ENCODE measurements around the gene FOXI1. TPM values are rescaled to one million over a fixed set of nuclear protein-coding genes. Genes with fewer than 3 reads are reported as not detected.

The FOXI1 gene
- total RNA-seq, 2 donors from 2014 or later, result not detected

- Histone ChIP-seq H3K4me3 (no peak overlapping the region), H3K27me3 (no peaks in the 10 kb centered on the region), H3K27ac (no peak overlapping the region), H3K36me3 (no peaks in the 10 kb centered on the region), H3K4me1 (peaks cover 0 to 13% of the 10 kb centered on the region in 2 donors), H3K9me3 (no peaks in the 10 kb centered on the region)
- TF ChIP-seq CTCF (IDR thresholded peaks at IDR 0.05), result no peak
- DNase-seq (ENCODE audit: low spot score), result peak; percentile 54
Observed at GRCh38 chr5:170148430-170149205, 42.9 kb downstream of the FOXI1 start.

GRCh38 chr5:170149206-170149515 is 43.5 kb downstream of the FOXI1 start:
- Histone ChIP-seq H3K9me3 (no peaks in the 10 kb centered on the region), H3K4me3 (no peak overlapping the region), H3K4me1 (peaks cover 0 to 13% of the 10 kb centered on the region in 2 donors), H3K27ac (no peak overlapping the region), H3K36me3 (no peaks in the 10 kb centered on the region), H3K27me3 (no peaks in the 10 kb centered on the region)
- peak; percentile 53 for DNase-seq (ENCODE audit: low spot score)
- no peak for TF ChIP-seq CTCF (IDR thresholded peaks at IDR 0.05)

GRCh38 chr5:170150713-170151096 is 45.0 kb downstream of the FOXI1 start:
- Histone ChIP-seq H3K9me3 (no peaks in the 10 kb centered on the region), H3K4me1 (peaks cover 0 to 13% of the 10 kb centered on the region in 2 donors), H3K27me3 (no peaks in the 10 kb centered on the region), H3K36me3 (no peaks in the 10 kb centered on the region), H3K27ac (peak overlapping the region in 1 of 2 donors; percentile 58), H3K4me3 (no peak overlapping the region)
- no peak for DNase-seq (ENCODE audit: low spot score)
- TF ChIP-seq CTCF (IDR thresholded peaks at IDR 0.05), result no peak

- H3K4me1 ChIP-seq, result peaks cover 0 to 13% of the 10 kb centered on the region in 2 donors
- H3K36me3 ChIP-seq, result no peaks in the 10 kb centered on the region
- DNase-seq (ENCODE audit: low spot score), result peak; percentile 72
- H3K27ac ChIP-seq, result peak overlapping the region in 1 of 2 donors; percentile 58
- no peak for TF ChIP-seq CTCF (IDR thresholded peaks at IDR 0.05)
- no peaks in the 10 kb centered on the region for H3K9me3 ChIP-seq
- H3K27me3 ChIP-seq, result no peaks in the 10 kb centered on the region
- H3K4me3 ChIP-seq, result no peak overlapping the region
Observed at GRCh38 chr5:170151097-170151831, 45.6 kb downstream of the FOXI1 start.

GRCh38 chr5:170152767-170153166 is 47.1 kb downstream of the FOXI1 start:
- DNase-seq (ENCODE audit: low spot score), result peak; percentile 11
- H3K9me3 ChIP-seq, result no peaks in the 10 kb centered on the region
- H3K27me3 ChIP-seq, result no peaks in the 10 kb centered on the region
- no peak overlapping the region for H3K4me3 ChIP-seq
- H3K4me1 ChIP-seq, result peaks cover 0 to 13% of the 10 kb centered on the region in 2 donors
- H3K27ac ChIP-seq, result no peak overlapping the region
- H3K36me3 ChIP-seq, result no peaks in the 10 kb centered on the region
- TF ChIP-seq CTCF (IDR thresholded peaks at IDR 0.05), result no peak
